ENCODE measurements around the gene CPTP. TPM values are rescaled to one million over a fixed set of nuclear protein-coding genes. Genes with fewer than 3 reads are reported as not detected.
A peak's percentile ranks its signal among the peaks of the same experiment; 100 is the strongest.

Gene CPTP
- total and polyA plus RNA-seq, 10 of the 15 experiments (the other 5 are each of a cell fraction or from before 2014, with no cell fraction given), result 0.06 to 24.3 (median 10.0) TPM

GRCh38 chr1:1371364-1371745, 46.8 kb downstream of the CPTP start:
- peaks cover 24% of the 10 kb centered on the region for H3K4me1 ChIP-seq (ENCODE audit: control insufficient read depth, insufficient read depth, low read length)
- intact Hi-C loops (cut with micrococcal nuclease; ENCODE audit: unreplicated experiment), result loop anchor here (10.0 kb wide), 1 partner anchor 133 kb away; no protein-coding TSS in a partner anchor
- DNase-seq (ENCODE audit: low read depth, low spot score) (no peak), FAIRE-seq (no peak), ATAC-seq (peak; percentile 0; the same call in 2 of the 3 replicates)
- POLR2A ChIA-PET, result interaction anchor here (1.1 kb wide), 1 partner anchor 67 kb away, joined by 3 read pairs; no protein-coding TSS in a partner anchor
- TF ChIP-seq, protein P1, sequence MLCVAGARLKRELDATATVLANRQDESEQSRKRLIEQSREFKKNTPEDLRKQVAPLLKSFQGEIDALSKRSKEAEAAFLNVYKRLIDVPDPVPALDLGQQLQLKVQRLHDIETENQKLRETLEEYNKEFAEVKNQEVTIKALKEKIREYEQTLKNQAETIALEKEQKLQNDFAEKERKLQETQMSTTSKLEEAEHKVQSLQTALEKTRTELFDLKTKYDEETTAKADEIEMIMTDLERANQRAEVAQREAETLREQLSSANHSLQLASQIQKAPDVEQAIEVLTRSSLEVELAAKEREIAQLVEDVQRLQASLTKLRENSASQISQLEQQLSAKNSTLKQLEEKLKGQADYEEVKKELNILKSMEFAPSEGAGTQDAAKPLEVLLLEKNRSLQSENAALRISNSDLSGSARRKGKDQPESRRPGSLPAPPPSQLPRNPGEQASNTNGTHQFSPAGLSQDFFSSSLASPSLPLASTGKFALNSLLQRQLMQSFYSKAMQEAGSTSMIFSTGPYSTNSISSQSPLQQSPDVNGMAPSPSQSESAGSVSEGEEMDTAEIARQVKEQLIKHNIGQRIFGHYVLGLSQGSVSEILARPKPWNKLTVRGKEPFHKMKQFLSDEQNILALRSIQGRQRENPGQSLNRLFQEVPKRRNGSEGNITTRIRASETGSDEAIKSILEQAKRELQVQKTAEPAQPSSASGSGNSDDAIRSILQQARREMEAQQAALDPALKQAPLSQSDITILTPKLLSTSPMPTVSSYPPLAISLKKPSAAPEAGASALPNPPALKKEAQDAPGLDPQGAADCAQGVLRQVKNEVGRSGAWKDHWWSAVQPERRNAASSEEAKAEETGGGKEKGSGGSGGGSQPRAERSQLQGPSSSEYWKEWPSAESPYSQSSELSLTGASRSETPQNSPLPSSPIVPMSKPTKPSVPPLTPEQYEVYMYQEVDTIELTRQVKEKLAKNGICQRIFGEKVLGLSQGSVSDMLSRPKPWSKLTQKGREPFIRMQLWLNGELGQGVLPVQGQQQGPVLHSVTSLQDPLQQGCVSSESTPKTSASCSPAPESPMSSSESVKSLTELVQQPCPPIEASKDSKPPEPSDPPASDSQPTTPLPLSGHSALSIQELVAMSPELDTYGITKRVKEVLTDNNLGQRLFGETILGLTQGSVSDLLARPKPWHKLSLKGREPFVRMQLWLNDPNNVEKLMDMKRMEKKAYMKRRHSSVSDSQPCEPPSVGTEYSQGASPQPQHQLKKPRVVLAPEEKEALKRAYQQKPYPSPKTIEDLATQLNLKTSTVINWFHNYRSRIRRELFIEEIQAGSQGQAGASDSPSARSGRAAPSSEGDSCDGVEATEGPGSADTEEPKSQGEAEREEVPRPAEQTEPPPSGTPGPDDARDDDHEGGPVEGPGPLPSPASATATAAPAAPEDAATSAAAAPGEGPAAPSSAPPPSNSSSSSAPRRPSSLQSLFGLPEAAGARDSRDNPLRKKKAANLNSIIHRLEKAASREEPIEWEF (IDR thresholded peaks at IDR 0.05; ENCODE audit: insufficient replicate concordance, low read depth, low read length), result no peak
- TF ChIP-seq ZNF207 (IDR thresholded peaks at IDR 0.05; ENCODE audit: borderline replicate concordance) (no peak), TARDBP (IDR thresholded peaks at IDR 0.05; ENCODE audit: borderline replicate concordance) (no peak), HCFC1 (IDR thresholded peaks at IDR 0.05; ENCODE audit: low read length) (no peak), HDAC6 (IDR thresholded peaks at IDR 0.05; ENCODE audit: unreplicated experiment) (no peak), POLR2A (IDR thresholded peaks at IDR 0.05; ENCODE audit: low read depth, low read length) (peak; percentile 21; the same call in 1 of the 2 replicates), CHD2 (IDR thresholded peaks at IDR 0.05; ENCODE audit: borderline replicate concordance, low read depth, low read length) (no peak), CREB1 (IDR thresholded peaks at IDR 0.05; ENCODE audit: low read depth) (peak; percentile 61; the same call in 1 of the 2 replicates), RUNX3 (IDR thresholded peaks at IDR 0.05; ENCODE audit: low read length) (peak; percentile 57), GABPA (IDR thresholded peaks at IDR 0.05; ENCODE audit: low read depth) (no peak)
- SMC1A ChIA-PET (ENCODE audit: uncharacterized antibody, unreplicated experiment), result interaction anchor here (0.9 to 1.8 kb wide), 7 partner anchors 23 to 386 kb away, joined by 3 to 5 read pairs (median 3); no protein-coding TSS in a partner anchor
- H3K9ac ChIP-seq (ENCODE audit: control insufficient read depth, insufficient read depth, low read length), result peak overlapping the region; percentile 22; the same call in 1 of the 2 replicates
- CTCF ChIA-PET, result interaction anchor here (0.6 to 2.8 kb wide), 20 partner anchors 12 to 387 kb away, joined by 3 to 15 read pairs (median 6); partner anchors contain the start of genes AGRN, CCNL2, DVL1 and MRPL20
- no peaks in the 10 kb centered on the region for H4K20me1 ChIP-seq (ENCODE audit: control insufficient read depth, insufficient read depth)
- H3K9me3 ChIP-seq (replicated peaks; ENCODE audit: control insufficient read depth, insufficient read depth, low read length), result peaks cover 3% of the 10 kb centered on the region; the same call in 1 of the 3 replicates
- no peaks in the 10 kb centered on the region for H3K27me3 ChIP-seq (replicated peaks in 1 of 2; ENCODE audit: control insufficient read depth in 2 of 2, insufficient read depth in 2 of 2, low read length in 1 of 2)
- in situ Hi-C loops (cut with MboI), result no loop called here
- H3K4me3 ChIP-seq, result no peak overlapping the region
- H3K79me2 ChIP-seq (ENCODE audit: control insufficient read depth, insufficient read depth, low read length), result peaks cover 29% of the 10 kb centered on the region
- no peak overlapping the region for H2AFZ ChIP-seq (ENCODE audit: control insufficient read depth, low read depth, low read length)
- peak overlapping the region; percentile 42 for H3K27ac ChIP-seq (ENCODE audit: control insufficient read depth, insufficient read depth)
- RAD21 ChIA-PET (ENCODE audit: unreplicated experiment), result interaction anchor here (1.5 kb wide), 1 partner anchor 133 kb away, joined by 6 read pairs; no protein-coding TSS in a partner anchor
- no TSS peak for BruUV-seq (replicated peaks)
- H3K4me2 ChIP-seq (ENCODE audit: control insufficient read depth, insufficient read depth), result peak overlapping the region; percentile 97
- H3K36me3 ChIP-seq (ENCODE audit: control insufficient read depth in 2 of 2, insufficient read depth in 2 of 2, low read length in 1 of 2), result peaks cover 0 to 3% of the 10 kb centered on the region in 2 experiments; a peak in 2 of 4 replicates
- 23% methylated on average over 12 of the region's 12 CpGs for WGBS (ENCODE audit: insufficient coverage, insufficient replicate concordance, low lambda C conversion rate, missing lambda C conversion rate)

Data from GM12878 (cell line).